ENCODE results near the gene TJP2.

TJP2 gene

GRCh38 chr9:69319324-69320025 is 145.4 kb downstream of the TJP2 start:
- no peak for DNase-seq (ENCODE audit: insufficient read length, low spot score)
- FAIRE-seq = no peak

GRCh38 chr9:69322256-69322655 is 148.2 kb downstream of the TJP2 start:
- FAIRE-seq (no peak), DNase-seq (ENCODE audit: insufficient read length, low spot score) (no peak)

GRCh38 chr9:69323861-69324260 is 149.8 kb downstream of the TJP2 start:
- DNase-seq (ENCODE audit: insufficient read length, low spot score) (no peak), FAIRE-seq (no peak)

All from GM19239 (cell line).